ENCODE measurements around the gene RUNX1.

RUNX1 gene

DNA sequence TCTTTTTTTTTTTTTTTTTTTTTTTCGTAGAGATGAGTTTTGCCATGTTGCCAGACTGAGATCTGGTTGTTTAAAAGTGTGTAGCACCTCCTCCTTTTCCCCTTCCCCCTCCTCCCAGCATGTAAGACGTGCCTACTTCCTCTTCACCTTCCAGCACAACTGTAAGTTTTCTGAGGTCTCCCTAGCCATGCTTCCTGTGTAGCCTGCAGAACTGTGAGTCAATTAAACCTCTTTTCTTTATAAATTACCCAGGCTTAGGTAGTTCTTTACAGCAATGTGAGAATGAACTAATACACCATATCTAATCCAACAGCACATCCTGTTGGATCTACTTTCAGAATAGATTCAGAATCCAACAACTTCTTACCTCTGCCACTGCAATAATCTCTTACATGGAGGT lies 269.2 kb downstream of the RUNX1 start:
- H3K4me3 ChIP-seq (replicated peaks; ENCODE audit: low read depth, low read length): no peak overlapping the region
- DNase-seq (ENCODE audit: extremely low read depth, insufficient read length): no peak
- no peaks in the 10 kb centered on the region for H3K36me3 ChIP-seq (ENCODE audit: control insufficient read depth, insufficient read depth, low read length)
- TF ChIP-seq, protein P1, sequence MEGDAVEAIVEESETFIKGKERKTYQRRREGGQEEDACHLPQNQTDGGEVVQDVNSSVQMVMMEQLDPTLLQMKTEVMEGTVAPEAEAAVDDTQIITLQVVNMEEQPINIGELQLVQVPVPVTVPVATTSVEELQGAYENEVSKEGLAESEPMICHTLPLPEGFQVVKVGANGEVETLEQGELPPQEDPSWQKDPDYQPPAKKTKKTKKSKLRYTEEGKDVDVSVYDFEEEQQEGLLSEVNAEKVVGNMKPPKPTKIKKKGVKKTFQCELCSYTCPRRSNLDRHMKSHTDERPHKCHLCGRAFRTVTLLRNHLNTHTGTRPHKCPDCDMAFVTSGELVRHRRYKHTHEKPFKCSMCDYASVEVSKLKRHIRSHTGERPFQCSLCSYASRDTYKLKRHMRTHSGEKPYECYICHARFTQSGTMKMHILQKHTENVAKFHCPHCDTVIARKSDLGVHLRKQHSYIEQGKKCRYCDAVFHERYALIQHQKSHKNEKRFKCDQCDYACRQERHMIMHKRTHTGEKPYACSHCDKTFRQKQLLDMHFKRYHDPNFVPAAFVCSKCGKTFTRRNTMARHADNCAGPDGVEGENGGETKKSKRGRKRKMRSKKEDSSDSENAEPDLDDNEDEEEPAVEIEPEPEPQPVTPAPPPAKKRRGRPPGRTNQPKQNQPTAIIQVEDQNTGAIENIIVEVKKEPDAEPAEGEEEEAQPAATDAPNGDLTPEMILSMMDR (IDR thresholded peaks at IDR 0.05; ENCODE audit: insufficient read depth, low read length, poor library complexity, severe bottlenecking): no peak
- no peaks in the 10 kb centered on the region for H3K27me3 ChIP-seq (replicated peaks; ENCODE audit: control insufficient read depth, insufficient read depth, low read length)

DNA sequence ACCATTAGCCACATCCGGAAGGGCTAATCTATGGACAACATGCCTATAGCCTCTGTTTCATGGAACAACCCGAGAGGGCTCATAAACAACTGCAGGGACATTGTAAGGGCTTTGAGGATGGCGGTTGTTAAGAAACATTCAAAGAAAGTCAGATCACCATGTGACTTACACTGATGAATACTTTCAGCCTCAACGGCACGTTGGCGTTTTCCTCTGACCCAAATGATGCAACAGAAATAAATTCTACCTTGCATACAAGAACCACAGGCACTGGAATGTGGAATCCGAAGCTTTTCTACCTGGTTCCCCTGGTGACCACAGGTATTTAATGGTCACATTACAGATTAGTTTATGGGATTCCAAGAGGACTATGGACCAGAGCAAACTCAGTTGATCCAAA lies 273.3 kb downstream of the RUNX1 start:
- TF ChIP-seq, protein P1 (IDR thresholded peaks at IDR 0.05; ENCODE audit: insufficient read depth, low read length, poor library complexity, severe bottlenecking): no peak
- Histone ChIP-seq H3K4me3 (replicated peaks; ENCODE audit: low read depth, low read length) (no peak overlapping the region), H3K36me3 (ENCODE audit: control insufficient read depth, insufficient read depth, low read length) (no peaks in the 10 kb centered on the region), H3K27me3 (replicated peaks; ENCODE audit: control insufficient read depth, insufficient read depth, low read length) (no peaks in the 10 kb centered on the region; the same call in 1 of the 2 replicates)
- DNase-seq (ENCODE audit: extremely low read depth, insufficient read length): no peak

DNA sequence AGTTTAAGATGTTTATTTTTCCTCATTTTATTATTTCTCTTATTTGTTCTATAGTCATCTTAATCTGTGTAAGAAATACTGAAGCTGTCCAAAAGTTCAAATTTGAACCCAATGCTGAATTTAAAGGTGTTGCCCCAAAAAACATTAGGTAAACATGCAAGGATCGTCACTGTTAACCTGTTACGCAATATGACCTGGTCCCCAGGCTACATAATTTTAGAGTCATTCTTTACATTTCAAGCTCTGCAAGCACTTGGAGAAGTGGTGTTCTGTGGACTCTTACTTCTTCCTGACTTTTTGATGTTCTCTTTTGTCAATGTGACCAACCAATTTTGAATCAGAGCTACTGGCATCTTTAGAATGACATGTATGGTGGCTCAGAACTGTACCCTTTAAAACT lies 274.4 kb downstream of the RUNX1 start:
- Histone ChIP-seq H3K27me3 (replicated peaks; ENCODE audit: control insufficient read depth, insufficient read depth, low read length) (no peaks in the 10 kb centered on the region; the same call in 1 of the 2 replicates), H3K4me3 (replicated peaks; ENCODE audit: low read depth, low read length) (no peak overlapping the region), H3K36me3 (ENCODE audit: control insufficient read depth, insufficient read depth, low read length) (no peaks in the 10 kb centered on the region)
- TF ChIP-seq, protein P1 (IDR thresholded peaks at IDR 0.05; ENCODE audit: insufficient read depth, low read length, poor library complexity, severe bottlenecking): no peak
- DNase-seq (ENCODE audit: extremely low read depth, insufficient read length): no peak

- Histone ChIP-seq H3K36me3 (ENCODE audit: control insufficient read depth, insufficient read depth, low read length) (no peaks in the 10 kb centered on the region), H3K27me3 (replicated peaks; ENCODE audit: control insufficient read depth, insufficient read depth, low read length) (no peaks in the 10 kb centered on the region; the same call in 1 of the 2 replicates), H3K4me3 (replicated peaks; ENCODE audit: low read depth, low read length) (no peak overlapping the region)
- no peak for DNase-seq (ENCODE audit: extremely low read depth, insufficient read length)
- TF ChIP-seq, protein P1 (IDR thresholded peaks at IDR 0.05; ENCODE audit: insufficient read depth, low read length, poor library complexity, severe bottlenecking): no peak
These were observed 277.5 kb downstream of the RUNX1 start for GRCh38 chr21:34771512-34772028.

DNA sequence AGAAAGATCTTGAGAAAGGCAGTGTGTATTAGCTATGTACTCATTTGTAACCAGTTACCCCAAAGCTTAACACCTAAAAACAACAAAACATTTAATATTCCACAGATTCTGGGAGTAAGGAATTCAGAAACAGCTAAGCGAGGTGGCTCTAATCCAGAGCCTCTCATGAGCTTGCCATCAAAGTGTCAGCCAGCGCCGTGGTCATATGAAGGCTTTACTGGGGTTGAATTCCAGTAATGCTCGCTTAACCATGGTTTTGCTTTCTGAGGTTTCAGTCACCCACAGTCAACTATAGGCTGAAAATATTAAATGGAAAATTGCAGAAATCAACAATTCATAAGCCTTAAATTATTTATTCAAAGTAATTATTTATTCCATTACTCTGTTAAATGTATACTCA lies 278.5 kb downstream of the RUNX1 start:
- no peak for DNase-seq (ENCODE audit: extremely low read depth, insufficient read length)
- H3K4me3 ChIP-seq (replicated peaks; ENCODE audit: low read depth, low read length): no peak overlapping the region
- TF ChIP-seq, protein P1 (IDR thresholded peaks at IDR 0.05; ENCODE audit: insufficient read depth, low read length, poor library complexity, severe bottlenecking): no peak
- H3K27me3 ChIP-seq (replicated peaks; ENCODE audit: control insufficient read depth, insufficient read depth, low read length): no peaks in the 10 kb centered on the region; the same call in 1 of the 2 replicates
- H3K36me3 ChIP-seq (ENCODE audit: control insufficient read depth, insufficient read depth, low read length): no peaks in the 10 kb centered on the region

- TF ChIP-seq, protein P1 (IDR thresholded peaks at IDR 0.05; ENCODE audit: insufficient read depth, low read length, poor library complexity, severe bottlenecking): no peak
- Histone ChIP-seq H3K4me3 (replicated peaks; ENCODE audit: low read depth, low read length) (no peak overlapping the region), H3K27me3 (replicated peaks; ENCODE audit: control insufficient read depth, insufficient read depth, low read length) (no peaks in the 10 kb centered on the region), H3K36me3 (ENCODE audit: control insufficient read depth, insufficient read depth, low read length) (no peaks in the 10 kb centered on the region)
- DNase-seq (ENCODE audit: extremely low read depth, insufficient read length): no peak
These were observed 280.8 kb downstream of the RUNX1 start for GRCh38 chr21:34768326-34768725.
